H1 (cell line): ENCODE measurements around the gene FASTKD3. TPM values are rescaled to one million over a fixed set of nuclear protein-coding genes. Genes with fewer than 3 reads are reported as not detected.

Experiments used
- CTCF ChIA-PET: fragments of 300-600 bp; sonication (Branson Sonifier 250); formaldehyde crosslinking; loops from one replicate; lab custom pipeline; 2021; ENCODE audit not compliant: partially characterized antibody; lab: Charles Lee
- POLR2A ChIA-PET: fragments of 300-600 bp; sonication (Branson Sonifier 250); formaldehyde crosslinking; loops from one replicate; lab custom pipeline; 2021; ENCODE audit warnings: inconsistent platforms; ENCODE audit not compliant: partially characterized antibody; lab: Charles Lee
- DNase-seq, 2 experiments: peaks; one replicate each; pipeline versions ENCODE4 v3.0.0 to v3.0.0-alpha.2; 2010 to 2022; ENCODE audit warnings: low spot score in 2 of 2, low read depth in 1 of 2, mixed read lengths in 1 of 2
- FAIRE-seq: peaks from 2 replicates; lab custom pipeline; 2011; peaks lifted over from hg19 to GRCh38; lab: Jason Lieb, UNC
- H2AFZ ChIP-seq: 2 replicates; pipeline ENCODE4 v1.8.1; 2012; ENCODE audit warnings: low read length, inconsistent platforms
- H2AK5ac ChIP-seq: 2 replicates; pipeline ENCODE4 v1.6.1; 2013; ENCODE audit warnings: low read depth, low read length
- H2BK120ac ChIP-seq: replicated peaks from 2 replicates; pipeline ENCODE3; 2013; ENCODE audit warnings: low read depth, low read length, inconsistent platforms
- H2BK12ac ChIP-seq: 2 replicates; pipeline ENCODE4 v1.6.1; 2013; ENCODE audit warnings: low read depth, low read length
- H2BK15ac ChIP-seq: 2 replicates; pipeline ENCODE4 v1.6.1; 2013; ENCODE audit warnings: low read length
- H2BK20ac ChIP-seq: 2 replicates; pipeline ENCODE4 v1.6.1; 2013; ENCODE audit warnings: low read length
- H2BK5ac ChIP-seq: 2 replicates; pipeline ENCODE4 v1.6.1; 2013; ENCODE audit warnings: low read depth, low read length
- H3K14ac ChIP-seq: 2 replicates; pipeline ENCODE4 v1.6.1; 2013; ENCODE audit warnings: inconsistent platforms; ENCODE audit not compliant: insufficient read length
- H3K18ac ChIP-seq: 2 replicates; pipeline ENCODE4 v1.6.1; 2013; ENCODE audit warnings: low read length; ENCODE audit errors: extremely low read depth
- H3K23ac ChIP-seq: 2 replicates; pipeline ENCODE4 v1.6.1; 2013; ENCODE audit warnings: inconsistent platforms; ENCODE audit not compliant: insufficient read length
- H3K23me2 ChIP-seq: 2 replicates; pipeline ENCODE4 v1.6.1; 2013; ENCODE audit warnings: low read depth, low read length
- H3K27ac ChIP-seq: 2 replicates; pipeline ENCODE4 v1.6.1; 2011; ENCODE audit warnings: low read depth, low read length, inconsistent platforms
- H3K27me3 ChIP-seq, 4 experiments: replicated peaks in 1 of 4; 1 replicate in 1 of 4; 2 replicates in 3 of 4; pipeline versions ENCODE4 v1.6.1 to v1.8.1; 2011 to 2013; ENCODE audit warnings: low read length in 3 of 4, mild to moderate bottlenecking in 3 of 4, inconsistent platforms in 2 of 4, mixed read lengths in 2 of 4, moderate library complexity in 1 of 4; ENCODE audit not compliant: control insufficient read depth in 3 of 4, insufficient read depth in 3 of 4; ENCODE audit errors: extremely low read depth in 1 of 4
- H3K36me3 ChIP-seq, 4 experiments: 2 replicates each; pipeline versions ENCODE4 v1.6.1 to v1.8.1; 2011 to 2013; ENCODE audit warnings: mild to moderate bottlenecking in 4 of 4, low read length in 3 of 4, moderate library complexity in 2 of 4, control low read depth in 1 of 4, inconsistent platforms in 1 of 4; ENCODE audit not compliant: insufficient read depth in 4 of 4, control insufficient read depth in 2 of 4
- H3K4ac ChIP-seq: replicated peaks from 2 replicates; pipeline ENCODE3; 2013; ENCODE audit warnings: low read length, low read depth, mixed read lengths, inconsistent platforms; ENCODE audit not compliant: insufficient read length
- H3K4me1 ChIP-seq, 4 experiments: replicated peaks in 1 of 4; 1 replicate in 1 of 4; 2 replicates in 3 of 4; pipeline versions ENCODE4 v1.6.1 to v1.8.1; 2011 to 2013; ENCODE audit warnings: low read length in 3 of 4, inconsistent platforms in 2 of 4, mixed read lengths in 1 of 4; ENCODE audit not compliant: insufficient read depth in 4 of 4, control insufficient read depth in 3 of 4
- H3K4me2 ChIP-seq, 2 experiments: 2 replicates each; pipeline versions ENCODE4 v1.6.1 to v1.8.1; 2011 to 2013; ENCODE audit warnings: low read depth in 2 of 2, low read length in 2 of 2, control low read depth in 1 of 2, inconsistent platforms in 1 of 2, mild to moderate bottlenecking in 1 of 2; ENCODE audit not compliant: insufficient read depth in 1 of 2
- H3K4me3 ChIP-seq, 4 experiments: fragments of 200-600, 300-600 bp in 1 of 4; sonication (generic), shearing (Covaris generic), sonication (Bioruptor Twin) in 1 of 4; 2 replicates each; pipeline versions ENCODE4 v1.5.1 to v1.8.1; 2011 to 2016; ENCODE audit warnings: low read length in 4 of 4, low read depth in 3 of 4, control low read depth in 2 of 4, inconsistent platforms in 2 of 4, mild to moderate bottlenecking in 2 of 4, mixed read lengths in 1 of 4, moderate library complexity in 1 of 4; ENCODE audit not compliant: insufficient read depth in 2 of 4; ENCODE audit errors: extremely low read depth in 1 of 4
- H3K56ac ChIP-seq: replicated peaks from 2 replicates; pipeline ENCODE3; 2013; ENCODE audit warnings: low read depth, mild to moderate bottlenecking, mixed read lengths, low read length, inconsistent platforms; ENCODE audit not compliant: insufficient read length
- H3K79me1 ChIP-seq: 2 replicates; pipeline ENCODE4 v1.6.1; 2013; ENCODE audit warnings: low read depth, low read length, control low read depth
- H3K79me2 ChIP-seq, 2 experiments: 2 replicates each; pipeline versions ENCODE4 v1.6.1 to v1.8.1; 2012 to 2013; ENCODE audit warnings: low read length in 2 of 2, mild to moderate bottlenecking in 2 of 2, inconsistent platforms in 1 of 2; ENCODE audit not compliant: insufficient read depth in 2 of 2, control insufficient read depth in 1 of 2
- H3K9ac ChIP-seq, 4 experiments: replicated peaks in 1 of 4; 1 replicate in 1 of 4; 2 replicates in 3 of 4; pipeline versions ENCODE4 v1.6.1 to v1.8.1; 2011 to 2013; ENCODE audit warnings: low read depth in 3 of 4, low read length in 3 of 4, control low read depth in 2 of 4, mild to moderate bottlenecking in 2 of 4, moderate library complexity in 2 of 4, inconsistent platforms in 1 of 4; ENCODE audit errors: extremely low read depth in 1 of 4
- H3K9me3 ChIP-seq, 2 experiments: 2 replicates each; pipeline versions ENCODE4 v1.6.1 to v1.8.1; 2012 to 2013; ENCODE audit warnings: mild to moderate bottlenecking in 2 of 2, moderate library complexity in 2 of 2, control low read depth in 1 of 2, inconsistent platforms in 1 of 2, low read depth in 1 of 2, low read length in 1 of 2, mixed read lengths in 1 of 2; ENCODE audit not compliant: insufficient read depth in 2 of 2
- H4K20me1 ChIP-seq, 2 experiments: replicated peaks in 1 of 2; 2 replicates each; pipeline versions ENCODE3 to v1.8.1; 2011 to 2013; ENCODE audit warnings: inconsistent platforms in 2 of 2, low read length in 2 of 2, mild to moderate bottlenecking in 1 of 2; ENCODE audit not compliant: insufficient read depth in 2 of 2, control insufficient read depth in 1 of 2
- H4K5ac ChIP-seq: 2 replicates; pipeline ENCODE4 v1.6.1; 2013; ENCODE audit warnings: low read length, low read depth, mixed read lengths, inconsistent platforms; ENCODE audit not compliant: insufficient read length
- H4K8ac ChIP-seq: 2 replicates; pipeline ENCODE4 v1.8.0; 2013; ENCODE audit warnings: mild to moderate bottlenecking, moderate library complexity, low read length, inconsistent platforms; ENCODE audit not compliant: insufficient read depth; ENCODE audit errors: extremely low read depth
- H4K91ac ChIP-seq: replicated peaks from 2 replicates; pipeline ENCODE3; 2013; ENCODE audit warnings: low read length, mixed read lengths, inconsistent platforms; ENCODE audit not compliant: insufficient read length
- ATF2 ChIP-seq: IDR thresholded peaks from 2 replicates; pipeline ENCODE4 v1.6.1; 2012; ENCODE audit warnings: low read length, inconsistent platforms
- E2F6 ChIP-seq: IDR thresholded peaks from 2 replicates; pipeline ENCODE4 v1.6.1; 2012; ENCODE audit warnings: inconsistent platforms
- JUN ChIP-seq: IDR thresholded peaks from 2 replicates; pipeline ENCODE4 v1.6.1; 2011; ENCODE audit warnings: low read depth, mild to moderate bottlenecking, improper control_type of control experiment, low read length
- NRF1 ChIP-seq: IDR thresholded peaks from 2 replicates; pipeline ENCODE4 v1.6.1; 2011; ENCODE audit warnings: mild to moderate bottlenecking, low read depth, low read length, improper control_type of control experiment
- POU5F1 ChIP-seq: IDR thresholded peaks from 2 replicates; pipeline ENCODE4 v1.6.1; 2011; ENCODE audit warnings: low read depth, mild to moderate bottlenecking, low read length, moderate library complexity
- SAP30 ChIP-seq: fragments of 300-600 bp; sonication (generic); IDR thresholded peaks from 2 replicates; pipeline ENCODE4 v1.7.1; 2012; ENCODE audit warnings: low read length, moderate library complexity, mild to moderate bottlenecking, inconsistent platforms; ENCODE audit not compliant: insufficient read depth, insufficient replicate concordance
- SP1 ChIP-seq: IDR thresholded peaks from 2 replicates; pipeline ENCODE4 v1.6.1; 2011; ENCODE audit warnings: low read depth, low read length
- SP4 ChIP-seq: IDR thresholded peaks from 2 replicates; pipeline ENCODE4 v1.6.1; 2012; ENCODE audit warnings: low read length, inconsistent platforms
- TAF1 ChIP-seq: IDR thresholded peaks from 2 replicates; pipeline ENCODE4 v1.6.1; 2011; ENCODE audit warnings: mild to moderate bottlenecking, low read depth, low read length
- USF2 ChIP-seq: IDR thresholded peaks from 2 replicates; pipeline ENCODE4 v1.6.1; 2011; ENCODE audit warnings: low read length, improper control_type of control experiment
- WGBS, 2 experiments: shearing (Covaris generic) in 1 of 2; methylation state at CpG; one replicate each; pipeline versions ENCODE4 v1.1.6 to v1.1.7; 2013 to 2015; ENCODE audit warnings: low lambda C conversion rate in 2 of 2, mixed read lengths in 2 of 2, inconsistent platforms in 1 of 2, low coverage in 1 of 2, missing lambda C conversion rate in 1 of 2; ENCODE audit not compliant: insufficient replicate concordance in 2 of 2, insufficient coverage in 1 of 2, insufficient read length in 1 of 2; ENCODE audit errors: extremely low coverage in 1 of 2, missing lambda C conversion rate in 1 of 2; 5-methylcytosine and 5-hydroxymethylcytosine counted together
- polyA plus RNA-seq, 7 experiments: library from polyadenylated mRNA; depleted of rRNA in 3 of 7; stranded (reverse) in 5 of 7; unstranded in 2 of 7; fragments of >200 nt in 5 of 7; fragments of 200-250 nt in 2 of 7; gene quantifications; 1 replicate in 5 of 7; 2 replicates in 1 of 7; 4 replicates in 1 of 7; pipeline versions ENCODE4 v1.2.1 to v1.2.3, GENCODE V29; 2011 to 2013; ENCODE audit warnings: missing spikeins in 2 of 7, mixed read lengths in 2 of 7
- total RNA-seq: library from RNA; stranded (reverse); fragmentation: NEBNext Ultra II Directional; extraction: Animal tissue kit (Norgen Biotek cat#: 25700); gene quantifications from 2 replicates; pipeline ENCODE4 v1.2.1, GENCODE V29; 2021

FASTKD3 gene
- total and polyA plus RNA-seq, 2 of the 8 experiments (the other 6 are each of a cell fraction or from before 2014, with no cell fraction given): 5.6 to 7.6 TPM

GRCh38 chr5:7813576-7813975 is 55.3 kb downstream of the FASTKD3 start:
- Histone ChIP-seq H3K36me3 (peaks cover 0 to 6% (median 1%) of the 10 kb centered on the region in 4 experiments; a peak in 1 of 8 replicates), H2AK5ac (no peak overlapping the region), H2BK15ac (no peak overlapping the region), H4K5ac (no peak overlapping the region), H2BK12ac (no peak overlapping the region), H4K20me1 (no peaks in the 10 kb centered on the region), H3K27ac (no peak overlapping the region), H3K4ac (no peak overlapping the region), H4K8ac (no peak overlapping the region), H3K14ac (no peak overlapping the region), H4K91ac (no peak overlapping the region), H2AFZ (no peak overlapping the region), H3K79me1 (no peaks in the 10 kb centered on the region), H3K23me2 (no peaks in the 10 kb centered on the region), H3K23ac (no peak overlapping the region), H3K4me3 (no peak overlapping the region), H3K4me1 (peaks cover 2 to 13% (median 6%) of the 10 kb centered on the region in 4 experiments; a peak in 6 of 7 replicates), H3K4me2 (no peak overlapping the region), H3K27me3 (no peaks in the 10 kb centered on the region), H2BK5ac (no peak overlapping the region), H3K56ac (no peak overlapping the region), H3K79me2 (no peaks in the 10 kb centered on the region), H3K18ac (no peak overlapping the region), H2BK20ac (no peak overlapping the region), H3K9ac (no peak overlapping the region), H2BK120ac (no peak overlapping the region), H3K9me3 (no peaks in the 10 kb centered on the region)
- FAIRE-seq (no peak), DNase-seq (no peak)
- TF ChIP-seq SP1 (no peak), NRF1 (no peak), USF2 (no peak), TAF1 (no peak), ATF2 (no peak), JUN (no peak), POU5F1 (no peak), E2F6 (no peak), SP4 (no peak), SAP30 (no peak)
- CTCF ChIA-PET: interaction anchor here (0.6 to 9.2 kb wide), 8 partner anchors 14 to 1023 kb away, joined by 3 to 61 read pairs (median 3); no protein-coding TSS in a partner anchor
- 82% methylated on average over 3 of the region's 3 CpGs; no CpG with 5 or more reads in 1 of the 2 experiments for WGBS, 2 experiments
- POLR2A ChIA-PET: no interaction called here
